Neuron (in vitro differentiated cells): ENCODE data around the gene SMAGP.
"Not testable (repeated sequence)": the region's sequence is repeated elsewhere in the genome, so short reads cannot be mapped to it uniquely, and the experiment has no call there.

Source experiments
- H2AFZ ChIP-seq: one replicate; pipeline ENCODE4 v1.6.1; 2013; ENCODE audit warnings: low read depth, mild to moderate bottlenecking, inconsistent platforms, low read length, moderate library complexity
- H3K27me3 ChIP-seq: one replicate; pipeline ENCODE4 v1.6.1; 2013; ENCODE audit warnings: low read length; ENCODE audit not compliant: insufficient read depth
- H3K36me3 ChIP-seq: one replicate; pipeline ENCODE4 v1.6.1; 2013; ENCODE audit warnings: low read length; ENCODE audit not compliant: insufficient read depth
- H3K4me1 ChIP-seq: one replicate; pipeline ENCODE4 v1.6.1; 2013; ENCODE audit warnings: low read length; ENCODE audit not compliant: insufficient read depth
- H3K4me3 ChIP-seq: 2 replicates; pipeline ENCODE4 v1.5.1; 2013; ENCODE audit warnings: mild to moderate bottlenecking, low read length, moderate library complexity
- H3K9me3 ChIP-seq: one replicate; pipeline ENCODE4 v1.6.1; 2013; ENCODE audit warnings: low read length

The SMAGP gene

DNA sequence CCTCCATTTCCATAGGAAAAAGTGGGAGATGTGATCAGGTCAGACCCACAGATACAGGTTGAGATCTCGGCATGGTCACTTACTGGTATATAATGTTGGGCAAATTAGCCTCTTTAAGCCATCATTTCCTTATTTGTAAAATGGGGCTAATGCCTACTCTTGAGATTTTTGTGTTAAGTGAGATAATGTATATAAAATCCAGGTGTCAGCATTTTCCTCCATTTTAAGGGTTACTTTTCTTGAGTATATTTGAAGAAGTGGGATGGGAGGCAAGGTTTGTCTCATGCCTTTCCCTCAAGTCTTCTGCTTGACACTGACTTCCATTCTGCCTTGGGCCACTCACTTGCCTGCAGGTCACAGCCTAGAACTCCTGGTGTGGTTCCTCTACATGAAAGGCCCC is 42.3 kb downstream of the SMAGP start:
- H3K4me1 ChIP-seq: peaks cover 19% of the 10 kb centered on the region
- no peaks in the 10 kb centered on the region for H3K27me3 ChIP-seq
- no peak overlapping the region for H3K4me3 ChIP-seq
- H2AFZ ChIP-seq: no peak overlapping the region
- no peaks in the 10 kb centered on the region for H3K9me3 ChIP-seq
- no peaks in the 10 kb centered on the region for H3K36me3 ChIP-seq

DNA sequence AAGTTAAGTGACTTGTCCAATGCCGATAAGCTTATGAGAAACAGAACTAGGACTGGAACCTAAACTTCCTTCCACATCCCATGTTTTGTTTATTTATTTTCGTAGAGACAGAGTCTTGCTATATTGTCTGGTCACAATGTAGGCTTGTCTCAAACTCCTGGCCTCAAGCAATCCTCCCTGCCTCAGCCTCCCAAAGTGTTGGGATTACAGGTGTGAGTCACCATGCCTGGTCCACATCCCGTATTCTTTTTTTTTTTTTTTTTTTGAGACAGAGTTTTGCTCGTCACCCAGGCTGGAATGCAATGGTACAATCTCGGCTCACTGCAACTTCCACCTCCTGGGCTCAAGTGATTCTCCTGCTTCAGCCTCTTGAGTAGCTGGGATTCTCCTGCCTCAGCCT is 43.1 kb downstream of the SMAGP start:
- peaks cover 19% of the 10 kb centered on the region for H3K4me1 ChIP-seq
- not testable (repeated sequence) for H3K9me3 ChIP-seq, H3K4me3 ChIP-seq, H3K27me3 ChIP-seq, H2AFZ ChIP-seq, H3K36me3 ChIP-seq

DNA sequence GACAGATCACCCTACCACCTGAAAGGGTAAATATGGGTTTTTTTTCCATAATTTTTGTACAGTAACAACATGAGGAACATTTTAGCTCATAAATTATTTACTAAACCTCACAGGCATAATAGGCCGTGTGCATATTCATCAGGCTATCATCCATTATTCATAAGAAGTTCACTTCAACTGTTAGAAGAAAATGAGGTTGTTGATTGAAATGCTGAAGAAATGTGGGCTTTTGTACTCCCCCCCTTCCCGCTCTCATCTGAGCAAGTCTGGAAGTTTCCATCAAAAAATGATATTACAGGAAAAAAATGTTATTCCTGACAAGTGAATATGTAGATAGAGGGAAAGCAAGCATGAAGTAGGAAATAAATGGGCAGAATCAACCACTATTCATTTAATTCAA is 44.4 kb downstream of the SMAGP start:
- Histone ChIP-seq H3K4me3 (no peak overlapping the region), H2AFZ (no peak overlapping the region), H3K4me1 (peaks cover 19% of the 10 kb centered on the region), H3K27me3 (no peaks in the 10 kb centered on the region), H3K36me3 (no peaks in the 10 kb centered on the region), H3K9me3 (no peaks in the 10 kb centered on the region)

DNA sequence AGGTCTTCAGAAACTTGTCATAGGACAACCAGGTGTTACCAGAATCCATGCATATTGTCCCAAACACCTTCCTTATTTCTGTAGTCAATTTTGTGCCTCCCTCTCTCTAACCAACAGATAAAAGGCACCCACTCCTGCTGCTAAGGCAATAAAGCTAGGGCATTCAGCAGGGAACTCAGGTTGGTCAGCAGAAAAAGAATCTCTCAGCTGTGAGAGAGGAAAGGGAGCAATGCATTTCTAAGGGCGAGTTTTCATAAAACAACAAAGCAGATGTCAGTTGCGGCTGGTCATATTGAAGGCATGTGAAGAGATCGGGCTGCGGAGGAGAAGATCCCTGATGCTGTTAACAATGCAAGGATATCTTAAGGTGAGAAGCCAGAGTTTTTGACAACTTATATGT is 45.0 kb downstream of the SMAGP start:
- H3K36me3 ChIP-seq: no peaks in the 10 kb centered on the region
- H3K4me1 ChIP-seq: peaks cover 19% of the 10 kb centered on the region
- no peaks in the 10 kb centered on the region for H3K27me3 ChIP-seq
- H2AFZ ChIP-seq: no peak overlapping the region
- no peak overlapping the region for H3K4me3 ChIP-seq
- H3K9me3 ChIP-seq: no peaks in the 10 kb centered on the region

DNA sequence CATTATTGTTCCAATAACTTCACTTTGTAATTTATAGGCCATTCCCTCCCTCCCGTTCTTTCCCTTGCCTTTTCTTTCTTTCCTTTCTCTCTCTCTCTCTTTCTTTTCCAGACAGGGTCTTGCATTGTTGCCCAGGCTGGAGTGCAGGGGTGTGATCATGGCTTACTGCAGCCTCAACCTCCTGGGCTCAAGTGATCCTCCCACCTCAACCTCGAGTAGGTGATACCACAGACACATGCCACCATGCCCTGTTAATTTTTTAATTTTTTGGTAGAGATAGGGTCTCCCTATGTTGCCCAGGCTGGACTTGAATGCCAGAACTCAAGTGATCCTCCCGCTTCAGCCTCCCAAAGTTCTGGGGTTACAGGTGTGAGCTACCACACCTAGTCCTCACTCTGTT is 45.6 kb downstream of the SMAGP start:
- Histone ChIP-seq H2AFZ (no peak overlapping the region), H3K27me3 (no peaks in the 10 kb centered on the region), H3K4me3 (no peak overlapping the region), H3K4me1 (peaks cover 19% of the 10 kb centered on the region), H3K36me3 (no peaks in the 10 kb centered on the region), H3K9me3 (no peaks in the 10 kb centered on the region)

DNA sequence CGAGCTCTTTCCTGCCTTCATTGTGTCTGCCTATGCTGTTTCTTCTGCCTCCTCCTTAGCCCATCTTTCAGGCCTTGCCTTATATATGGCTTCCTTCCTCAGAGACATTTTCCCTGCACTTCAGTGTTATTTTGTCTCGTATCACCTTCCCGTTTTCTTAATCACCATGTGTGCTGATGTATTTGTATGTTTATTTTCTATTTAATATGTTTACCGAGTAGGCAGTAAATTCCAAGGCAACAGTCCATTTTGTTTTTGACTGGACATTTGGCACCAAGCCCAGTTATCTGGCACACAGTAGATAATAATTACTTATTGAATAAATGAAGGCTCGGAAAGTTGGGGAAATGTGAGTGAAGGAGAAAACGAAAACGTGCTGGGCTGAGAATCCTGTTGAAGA is 47.8 kb downstream of the SMAGP start:
- H3K27me3 ChIP-seq: no peaks in the 10 kb centered on the region
- H3K36me3 ChIP-seq: no peaks in the 10 kb centered on the region
- H3K9me3 ChIP-seq: no peaks in the 10 kb centered on the region
- H2AFZ ChIP-seq: no peak overlapping the region
- H3K4me1 ChIP-seq: peaks cover 33% of the 10 kb centered on the region
- H3K4me3 ChIP-seq: no peak overlapping the region

DNA sequence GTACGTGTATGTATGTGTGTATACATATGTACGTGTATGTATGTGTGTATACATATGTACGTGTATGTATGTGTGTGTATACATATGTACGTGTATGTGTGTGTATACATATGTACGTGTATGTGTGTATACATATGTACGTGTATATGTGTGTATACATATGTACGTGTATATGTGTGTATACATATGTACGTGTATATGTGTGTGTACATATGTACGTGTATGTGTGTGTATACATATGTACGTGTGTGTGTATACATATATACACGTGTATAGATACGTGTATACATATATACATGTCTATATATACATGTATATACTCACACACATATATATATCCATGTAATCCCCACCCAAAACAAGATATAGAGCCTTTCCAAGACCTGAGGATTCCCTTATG is 50.4 kb downstream of the SMAGP start:
- not testable (repeated sequence) for H3K9me3 ChIP-seq, H3K4me3 ChIP-seq, H3K36me3 ChIP-seq, H2AFZ ChIP-seq, H3K27me3 ChIP-seq
- H3K4me1 ChIP-seq: peaks cover 20% of the 10 kb centered on the region

DNA sequence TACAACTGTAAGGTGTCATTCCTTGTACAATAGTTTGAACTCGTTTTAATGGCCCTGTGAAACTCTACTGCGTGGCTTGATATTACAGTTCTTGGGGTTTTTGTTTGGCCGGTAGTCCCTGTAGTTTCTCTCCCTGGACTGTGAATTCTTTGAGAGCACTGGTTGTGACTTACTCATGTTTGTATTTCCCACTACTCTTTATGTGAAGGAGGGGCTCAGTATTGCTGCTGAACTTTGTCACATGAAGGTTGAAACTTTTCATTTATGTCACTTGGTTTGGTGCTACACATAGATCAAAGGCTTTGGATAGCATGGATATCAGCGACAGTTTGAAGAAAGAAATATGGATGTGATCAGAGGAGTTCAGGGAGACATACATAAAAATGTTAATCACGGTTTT is 50.9 kb downstream of the SMAGP start:
- Histone ChIP-seq H3K36me3 (peaks cover under 1% of the 10 kb centered on the region), H3K4me1 (peaks cover 17% of the 10 kb centered on the region), H3K27me3 (no peaks in the 10 kb centered on the region), H3K9me3 (no peaks in the 10 kb centered on the region), H3K4me3 (peak overlapping the region; percentile 73), H2AFZ (no peak overlapping the region)

DNA sequence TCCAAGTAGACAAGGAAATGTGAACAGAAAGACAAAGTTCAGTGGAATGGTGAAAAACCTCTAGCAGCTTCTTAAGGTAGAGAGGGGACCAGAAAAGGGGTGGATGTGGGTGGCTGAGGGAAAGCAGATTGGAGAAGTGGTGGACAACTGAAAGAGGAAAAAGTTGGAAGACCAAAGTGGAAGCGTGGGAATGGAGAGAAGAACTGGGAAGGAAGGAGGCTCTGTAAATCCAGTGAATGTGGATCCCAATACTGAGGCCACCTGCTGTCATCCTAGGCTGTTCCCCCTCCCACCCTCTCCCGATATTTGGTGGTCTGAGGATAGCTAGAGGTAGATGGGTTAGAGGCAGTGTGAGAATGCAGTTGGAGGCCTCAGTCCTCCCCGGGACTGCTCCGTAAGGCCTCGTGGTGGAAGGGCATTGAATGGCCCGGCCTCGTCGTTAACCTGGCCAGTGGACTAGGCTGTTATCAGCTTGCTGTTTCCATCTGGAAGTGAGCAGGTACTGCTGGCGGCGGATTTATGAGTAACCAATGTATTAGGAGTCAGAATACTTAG is 51.5 kb downstream of the SMAGP start:
- H3K36me3 ChIP-seq: peaks cover 3% of the 10 kb centered on the region
- peaks cover 17% of the 10 kb centered on the region for H3K4me1 ChIP-seq
- no peaks in the 10 kb centered on the region for H3K27me3 ChIP-seq
- no peaks in the 10 kb centered on the region for H3K9me3 ChIP-seq
- H2AFZ ChIP-seq: peak overlapping the region; percentile 77
- H3K4me3 ChIP-seq: peak overlapping the region; percentile 73

DNA sequence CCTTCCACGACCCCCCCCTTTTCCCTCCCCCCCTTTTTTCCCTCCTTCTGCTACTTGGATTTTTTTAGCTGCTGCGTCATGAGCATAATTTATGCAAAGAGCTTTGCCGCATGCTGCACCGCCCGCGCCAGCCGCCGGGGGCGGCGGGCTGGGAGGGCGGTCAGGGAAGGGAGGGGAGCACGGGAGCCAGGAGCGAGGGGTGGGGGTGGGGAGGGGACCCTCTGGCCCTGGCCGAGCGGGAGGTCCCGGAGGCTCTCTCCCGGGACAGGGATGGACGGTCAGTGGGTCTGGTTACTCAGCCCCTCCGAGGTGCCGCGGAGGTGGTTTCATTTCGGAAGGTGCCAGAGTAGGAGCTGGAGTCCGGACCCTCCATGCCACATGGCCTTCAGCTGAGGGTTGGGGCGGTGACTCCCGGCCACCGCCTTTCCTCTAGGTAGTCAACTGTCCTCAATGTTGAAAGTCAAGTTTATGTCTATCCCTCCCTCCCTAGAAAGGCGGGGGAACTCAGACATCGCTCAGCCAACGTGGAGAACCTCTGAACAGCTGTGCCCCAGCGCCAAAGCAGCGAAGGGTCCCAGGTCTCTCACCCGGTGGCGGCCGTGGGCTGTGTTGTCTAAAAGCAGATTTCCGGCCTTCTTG is 52.1 kb downstream of the SMAGP start, which contains the start of gene POU6F1:
Gene POU6F1 (minus strand): TSS at position 95 of the 639 bp plus-strand sequence. CDS start 11,226 bp downstream, outside the sequence.
- no peaks in the 10 kb centered on the region for H3K9me3 ChIP-seq

DNA sequence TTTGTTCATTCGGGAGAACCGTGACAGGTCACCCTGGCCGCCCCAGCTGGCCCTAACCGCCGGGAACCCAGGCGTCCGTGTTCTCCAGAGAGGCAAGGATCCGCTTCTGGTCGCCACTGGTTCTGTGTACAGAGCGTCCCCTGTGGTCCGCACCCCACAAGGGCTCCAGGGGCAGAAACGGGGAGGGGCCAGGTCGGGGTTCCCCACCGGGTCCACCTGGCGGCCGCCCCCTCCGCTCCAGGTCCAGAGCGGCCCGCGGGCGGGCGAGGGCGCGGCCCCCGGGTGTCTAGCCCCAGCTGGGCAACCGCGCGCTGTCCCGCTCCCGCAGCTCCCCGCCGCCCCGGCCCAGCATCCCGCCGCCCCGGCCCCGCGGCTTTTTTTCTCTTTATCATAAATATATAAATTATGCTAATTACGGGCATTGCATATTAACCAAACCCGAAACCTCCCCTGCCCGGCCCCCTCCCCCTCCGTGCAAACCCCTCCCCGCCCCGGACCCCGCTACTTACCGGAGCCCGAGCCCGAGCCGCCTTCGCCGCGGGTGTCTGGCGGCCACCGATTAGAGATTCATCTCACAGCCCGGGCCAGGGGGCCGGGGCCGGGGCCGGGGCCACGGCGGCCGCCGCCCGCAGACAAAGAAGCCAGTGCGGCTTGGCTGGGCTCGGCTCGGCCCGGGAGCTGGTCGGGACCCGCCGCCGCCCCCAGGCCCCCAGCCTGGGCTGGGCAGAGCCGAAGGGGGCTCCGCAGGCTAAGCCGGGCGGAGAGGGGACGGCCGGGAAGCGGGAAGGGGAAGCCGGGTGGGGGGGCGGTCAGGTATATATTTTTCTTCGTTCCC is 52.9 kb downstream of the SMAGP start:
- no peaks in the 10 kb centered on the region for H3K27me3 ChIP-seq
- peaks cover 3% of the 10 kb centered on the region for H3K36me3 ChIP-seq
- H3K4me1 ChIP-seq: peaks cover 17% of the 10 kb centered on the region
- H3K4me3 ChIP-seq: peak overlapping the region; percentile 73
- no peaks in the 10 kb centered on the region for H3K9me3 ChIP-seq
- H2AFZ ChIP-seq: peak overlapping the region; percentile 77

More for the DNA sequence above, 52.1 kb downstream of the SMAGP start, which contains the start of gene POU6F1:
- peaks cover 17% of the 10 kb centered on the region for H3K4me1 ChIP-seq
- no peaks in the 10 kb centered on the region for H3K27me3 ChIP-seq
- H3K36me3 ChIP-seq: peaks cover 3% of the 10 kb centered on the region
- H3K4me3 ChIP-seq: peak within 1 kb of the TSS; percentile 73
- H2AFZ ChIP-seq: peak within 1 kb of the TSS; percentile 77

DNA sequence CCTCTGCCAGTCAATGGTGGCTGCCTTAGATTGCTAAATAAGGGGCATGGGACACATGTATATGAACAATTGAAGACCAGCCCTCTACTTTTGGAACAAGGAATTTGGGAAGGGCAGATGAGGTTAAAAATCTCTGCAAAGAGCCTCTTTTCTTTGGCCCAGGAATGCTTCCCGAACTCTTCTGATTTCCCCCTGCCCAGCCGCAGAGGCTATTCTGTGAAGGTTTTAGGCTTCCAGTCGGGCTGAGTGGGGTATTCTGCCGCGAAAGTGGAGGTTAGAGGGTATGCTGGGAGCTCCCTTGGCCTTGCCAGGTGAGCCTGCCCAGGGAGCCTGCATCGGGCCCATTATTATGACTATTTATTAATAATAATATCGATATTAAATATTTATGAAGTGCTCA is 53.6 kb downstream of the SMAGP start:
- Histone ChIP-seq H3K9me3 (no peaks in the 10 kb centered on the region), H2AFZ (peak overlapping the region; percentile 76), H3K36me3 (peaks cover 3% of the 10 kb centered on the region), H3K4me3 (peak overlapping the region; percentile 73), H3K27me3 (no peaks in the 10 kb centered on the region), H3K4me1 (peaks cover 17% of the 10 kb centered on the region)

DNA sequence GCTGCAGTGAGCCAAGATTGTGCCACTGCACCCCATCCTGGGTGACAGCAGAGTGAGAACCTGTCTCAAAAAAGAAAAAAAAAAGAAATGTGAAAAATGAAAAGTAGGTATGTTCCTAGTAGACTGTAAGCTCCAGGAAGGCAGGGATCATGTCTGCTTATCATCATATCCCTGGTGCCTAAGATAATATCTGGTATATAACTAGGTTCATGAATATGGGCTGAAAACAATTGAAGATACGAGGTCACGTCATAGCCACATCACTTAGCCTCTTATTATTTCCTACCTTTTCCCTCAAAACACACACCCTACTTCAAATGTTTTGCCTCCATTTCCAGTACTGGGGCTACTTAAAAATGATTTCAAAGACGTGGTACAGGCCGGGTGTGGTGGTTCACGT is 55.3 kb downstream of the SMAGP start:
- Histone ChIP-seq H3K9me3 (no peaks in the 10 kb centered on the region), H3K36me3 (peaks cover 3% of the 10 kb centered on the region), H3K4me1 (peaks cover 17% of the 10 kb centered on the region), H3K27me3 (no peaks in the 10 kb centered on the region), H3K4me3 (no peak overlapping the region), H2AFZ (no peak overlapping the region)
